Measurements from ENCODE around the gene CRYBG2.

DNA sequence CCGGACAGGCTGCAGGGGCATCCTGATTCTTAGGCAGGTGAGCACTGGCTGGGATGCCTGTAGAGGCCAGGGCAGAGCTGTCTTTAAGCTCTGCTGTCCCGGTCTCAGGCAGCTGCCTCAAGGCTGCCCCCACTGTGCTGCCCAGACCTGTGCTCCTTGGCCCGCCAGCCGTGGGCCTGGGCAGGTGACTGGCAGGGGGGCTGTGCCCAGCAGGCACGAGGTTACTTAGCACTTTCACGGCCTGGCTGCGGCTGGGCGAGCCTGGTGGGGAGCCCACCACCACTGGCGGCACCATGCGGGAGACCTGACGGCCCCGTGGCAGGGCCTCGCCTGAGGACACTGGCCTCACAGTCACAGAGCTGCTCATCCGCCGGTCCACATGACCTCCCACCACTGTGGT lies 8.2 kb downstream of the CRYBG2 start:
- TF ChIP-seq CTCF (IDR thresholded peaks at IDR 0.05; ENCODE audit: borderline replicate concordance, extremely low read depth, low read length, poor library complexity, severe bottlenecking) (no peak), EZH2 (IDR thresholded peaks at IDR 0.05; ENCODE audit: borderline replicate concordance, low read depth, low read length, severe bottlenecking) (no peak)
